Mucosa of stomach (tissue), 1 donor: ENCODE results near the gene ZNF513.
"Not testable (repeated sequence)": the region's sequence is repeated elsewhere in the genome, so short reads cannot be mapped to it uniquely, and the experiment has no call there.

Source experiments
- H3K27me3 ChIP-seq: one replicate; pipeline ENCODE4 v1.7.0; 2013; ENCODE audit warnings: mild to moderate bottlenecking, low read length; ENCODE audit not compliant: control insufficient read depth, insufficient read depth
- H3K36me3 ChIP-seq: one replicate; pipeline ENCODE4 v1.7.0; 2013; ENCODE audit warnings: low read length; ENCODE audit not compliant: control insufficient read depth, insufficient read depth
- H3K4me1 ChIP-seq: one replicate; pipeline ENCODE4 v1.7.0; 2013; ENCODE audit warnings: mild to moderate bottlenecking, low read length; ENCODE audit not compliant: control insufficient read depth, insufficient read depth
- H3K4me3 ChIP-seq: one replicate; pipeline ENCODE4 v1.7.0; 2013; ENCODE audit warnings: low read length
- H3K9ac ChIP-seq: one replicate; pipeline ENCODE4 v1.7.0; 2013; ENCODE audit warnings: mild to moderate bottlenecking, low read length, moderate library complexity
- H3K9me3 ChIP-seq: one replicate; pipeline ENCODE4 v1.7.0; 2013; ENCODE audit warnings: mild to moderate bottlenecking, low read length, moderate library complexity; ENCODE audit not compliant: control insufficient read depth
- donor health status: Pancreatic carcinoma.

Gene ZNF513, protein sequence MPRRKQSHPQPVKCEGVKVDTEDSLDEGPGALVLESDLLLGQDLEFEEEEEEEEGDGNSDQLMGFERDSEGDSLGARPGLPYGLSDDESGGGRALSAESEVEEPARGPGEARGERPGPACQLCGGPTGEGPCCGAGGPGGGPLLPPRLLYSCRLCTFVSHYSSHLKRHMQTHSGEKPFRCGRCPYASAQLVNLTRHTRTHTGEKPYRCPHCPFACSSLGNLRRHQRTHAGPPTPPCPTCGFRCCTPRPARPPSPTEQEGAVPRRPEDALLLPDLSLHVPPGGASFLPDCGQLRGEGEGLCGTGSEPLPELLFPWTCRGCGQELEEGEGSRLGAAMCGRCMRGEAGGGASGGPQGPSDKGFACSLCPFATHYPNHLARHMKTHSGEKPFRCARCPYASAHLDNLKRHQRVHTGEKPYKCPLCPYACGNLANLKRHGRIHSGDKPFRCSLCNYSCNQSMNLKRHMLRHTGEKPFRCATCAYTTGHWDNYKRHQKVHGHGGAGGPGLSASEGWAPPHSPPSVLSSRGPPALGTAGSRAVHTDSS

DNA sequence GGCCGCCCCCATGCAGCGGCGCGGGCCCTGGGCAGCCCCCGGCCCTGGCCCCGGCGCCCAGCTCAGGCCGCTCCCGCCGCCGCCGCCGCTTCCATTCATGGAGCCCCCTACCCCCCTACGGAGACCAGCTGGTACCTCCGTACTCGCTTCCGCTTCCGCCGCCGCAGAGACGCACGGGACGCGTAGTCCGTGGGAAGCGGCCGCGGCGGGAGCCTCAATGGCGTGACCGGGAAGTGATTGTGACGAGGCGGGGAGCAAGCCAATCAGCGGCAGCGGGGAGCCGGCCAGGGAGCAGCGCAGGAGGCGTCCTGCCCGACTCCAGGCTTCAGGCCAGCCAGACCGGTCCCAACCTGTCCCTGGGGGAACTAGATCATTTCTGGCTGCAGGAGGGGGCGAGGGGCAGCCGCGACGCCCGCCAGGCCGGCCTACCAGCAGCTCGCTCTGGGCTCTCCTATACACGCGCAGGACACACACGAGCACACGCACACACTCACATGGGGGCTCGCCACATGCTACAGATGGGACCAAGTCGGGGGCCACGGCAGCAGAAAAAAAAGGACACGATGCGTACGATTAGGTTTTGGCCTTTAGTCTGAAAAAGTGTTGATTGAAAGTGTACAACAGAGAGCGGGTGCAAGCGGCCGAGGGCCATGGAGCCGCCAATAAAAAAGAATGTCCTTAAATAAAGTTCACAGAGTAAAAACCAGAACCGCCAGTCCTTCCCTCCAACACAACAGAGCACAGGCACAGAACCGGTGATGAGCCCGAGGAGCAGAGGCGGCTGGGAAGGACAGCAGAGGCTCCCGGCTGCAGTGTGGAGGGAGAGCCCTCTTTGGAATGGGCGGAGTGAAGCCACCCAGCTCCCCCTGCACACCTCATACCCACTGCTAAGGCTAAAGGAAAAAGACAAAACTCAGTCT, at the start of gene ZNF513:
Gene ZNF513 (minus strand): TSS at position 109 of the 920 bp plus-strand sequence. CDS start 208 bp downstream, outside the sequence.
- no peaks in the 10 kb centered on the region for H3K27me3 ChIP-seq
- H3K9me3 ChIP-seq, result no peaks in the 10 kb centered on the region
- H3K36me3 ChIP-seq, result peaks cover 17% of the 10 kb centered on the region
- peaks cover 28% of the 10 kb centered on the region for H3K4me1 ChIP-seq
- H3K4me3 ChIP-seq, result peak within 1 kb of the TSS; percentile 95
- peak within 1 kb of the TSS; percentile 99 for H3K9ac ChIP-seq

DNA sequence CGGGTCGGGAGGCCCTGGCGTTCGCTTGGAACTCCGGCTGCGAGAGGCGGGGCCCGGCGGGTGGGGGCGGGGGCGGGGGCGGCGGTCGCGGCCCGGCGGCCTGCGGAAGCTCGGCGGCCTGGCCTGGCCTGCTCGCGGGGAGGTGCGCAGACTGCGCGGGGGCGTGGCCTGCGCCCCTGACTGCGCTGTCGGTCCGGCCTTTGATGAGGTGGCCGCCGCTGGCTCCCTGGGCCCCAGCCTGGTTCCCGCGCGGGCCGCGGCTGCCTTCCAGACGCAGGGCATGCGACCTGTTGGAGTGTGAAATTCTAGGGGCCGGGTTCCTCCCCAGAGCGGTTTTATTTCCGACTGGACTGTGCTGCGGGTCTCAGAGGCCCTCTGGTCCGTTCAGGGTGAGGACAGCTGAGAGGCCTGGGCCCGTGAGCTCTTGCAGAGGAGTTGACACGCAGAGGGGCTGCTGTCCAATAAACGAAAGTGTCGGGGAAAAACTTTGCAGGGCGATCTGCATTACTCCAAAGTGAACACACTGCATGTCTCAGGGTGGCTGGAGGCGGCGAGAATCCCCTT, 48.5 kb upstream of the ZNF513 start:
- Histone ChIP-seq H3K9ac (peak overlapping the region; percentile 90), H3K27me3 (no peaks in the 10 kb centered on the region), H3K9me3 (no peaks in the 10 kb centered on the region), H3K4me1 (peaks cover 15% of the 10 kb centered on the region), H3K36me3 (no peaks in the 10 kb centered on the region), H3K4me3 (peak overlapping the region; percentile 89)

DNA sequence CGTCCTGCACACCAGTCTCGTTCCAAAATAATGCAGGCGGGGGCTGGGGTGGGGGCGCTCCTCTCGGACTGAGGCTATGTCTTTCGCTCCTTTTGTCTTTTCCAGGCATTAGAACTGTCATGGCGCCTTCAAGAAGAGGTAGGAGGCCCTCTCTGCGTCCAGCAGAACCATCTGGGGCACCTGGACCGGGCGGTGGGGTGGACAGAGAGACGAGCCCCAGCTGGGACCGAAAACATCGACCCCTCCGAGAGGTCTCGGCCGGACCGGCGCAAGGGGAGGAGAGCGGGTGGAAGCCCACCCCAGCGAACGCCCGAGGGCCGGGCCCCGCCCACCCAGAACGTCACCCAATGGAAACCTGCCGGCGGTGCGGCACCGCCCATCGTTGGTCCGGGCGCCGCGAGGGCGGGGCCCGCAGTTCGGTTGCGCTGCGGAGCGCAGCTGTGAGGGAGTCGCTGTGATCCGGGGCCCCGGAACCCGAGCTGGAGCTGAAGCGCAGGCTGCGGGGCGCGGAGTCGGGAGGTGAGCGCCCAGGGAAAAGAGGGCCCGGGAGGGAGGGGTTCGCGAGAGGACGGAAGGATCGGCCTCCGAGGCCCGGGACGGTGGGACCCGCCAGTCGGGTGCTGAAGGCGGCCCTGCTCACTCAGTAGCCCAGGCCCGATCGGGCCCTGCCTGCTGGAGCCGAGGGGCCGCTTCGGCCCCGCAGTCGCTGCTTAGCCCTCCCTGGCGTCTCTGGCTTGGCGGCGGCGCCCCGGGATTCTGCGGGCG, 47.9 kb upstream of the ZNF513 start, which contains the start of gene NRBP1:
Gene NRBP1 (plus strand): TSS at position 419 of the 765 bp plus-strand sequence. CDS start 4,643 bp downstream, outside the sequence.
- H3K4me3 ChIP-seq, result peak within 1 kb of the TSS; percentile 89
- H3K36me3 ChIP-seq, result no peaks in the 10 kb centered on the region
- peak within 1 kb of the TSS; percentile 90 for H3K9ac ChIP-seq
- no peaks in the 10 kb centered on the region for H3K9me3 ChIP-seq
- peaks cover 15% of the 10 kb centered on the region for H3K4me1 ChIP-seq
- no peaks in the 10 kb centered on the region for H3K27me3 ChIP-seq

DNA sequence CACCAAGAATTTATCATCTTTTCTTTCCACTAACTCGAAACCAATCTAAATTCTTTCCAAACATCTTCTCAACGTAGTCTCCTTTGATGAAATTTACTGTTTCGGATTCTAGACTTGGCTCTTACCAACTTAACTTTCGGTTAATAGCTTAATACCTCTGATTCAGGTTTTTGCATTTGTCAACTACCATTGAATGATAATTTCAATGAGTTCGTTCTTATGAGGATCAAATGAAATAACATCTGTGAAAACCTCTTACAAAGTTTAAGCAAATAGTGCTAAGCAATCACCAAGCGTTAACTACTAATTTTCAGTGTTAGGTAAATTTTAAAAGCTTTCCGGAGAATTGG, 47.3 kb upstream of the ZNF513 start:
- H3K4me3 ChIP-seq, result peak overlapping the region; percentile 89
- no peaks in the 10 kb centered on the region for H3K36me3 ChIP-seq
- H3K4me1 ChIP-seq, result peaks cover 15% of the 10 kb centered on the region
- H3K9ac ChIP-seq, result peak overlapping the region; percentile 90
- no peaks in the 10 kb centered on the region for H3K9me3 ChIP-seq
- no peaks in the 10 kb centered on the region for H3K27me3 ChIP-seq

DNA sequence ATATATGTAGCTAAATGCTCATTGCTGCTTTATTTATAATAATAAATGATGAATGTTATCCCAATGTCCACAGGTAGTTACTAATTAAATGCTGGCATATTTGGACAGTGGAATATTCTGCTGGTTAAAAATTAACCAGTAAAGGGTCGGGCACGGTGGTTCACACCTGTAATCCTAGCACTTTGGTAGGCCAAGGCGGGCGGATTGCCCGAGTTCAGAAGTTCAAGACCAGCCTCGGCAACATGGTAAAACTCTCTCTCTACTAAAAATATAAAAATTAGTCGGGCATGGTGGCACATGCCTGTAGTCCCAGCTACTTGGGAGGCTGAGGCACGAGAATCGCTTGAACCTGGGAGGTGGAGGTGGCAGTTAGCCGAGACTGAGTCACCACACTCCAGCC, 44.5 kb upstream of the ZNF513 start:
- H3K27me3 ChIP-seq, H3K9me3 ChIP-seq, H3K9ac ChIP-seq, H3K4me1 ChIP-seq, H3K4me3 ChIP-seq, H3K36me3 ChIP-seq: not testable (repeated sequence)

DNA sequence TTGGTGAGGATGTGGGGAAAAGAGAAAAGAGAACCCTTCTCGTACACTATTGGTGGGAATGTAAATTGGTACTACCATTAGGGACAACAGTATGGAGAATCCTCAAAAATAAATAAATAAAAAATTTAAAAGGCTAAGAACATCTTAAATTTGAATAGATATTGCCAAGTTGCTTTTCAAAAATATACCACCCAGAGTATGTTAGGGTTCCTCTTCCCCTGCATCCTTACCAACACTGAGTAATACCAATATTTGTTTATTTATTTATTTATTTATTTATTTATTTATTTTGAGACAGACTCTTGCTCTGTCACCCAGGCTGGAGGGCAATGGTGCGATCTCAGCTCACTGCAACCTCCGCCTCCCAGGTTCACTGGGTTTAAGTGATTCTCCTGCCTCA, 42.4 kb upstream of the ZNF513 start:
- no peak overlapping the region for H3K9ac ChIP-seq
- no peaks in the 10 kb centered on the region for H3K27me3 ChIP-seq
- H3K4me1 ChIP-seq, result no peaks in the 10 kb centered on the region
- H3K36me3 ChIP-seq, result no peaks in the 10 kb centered on the region
- H3K9me3 ChIP-seq, result no peaks in the 10 kb centered on the region
- no peak overlapping the region for H3K4me3 ChIP-seq

DNA sequence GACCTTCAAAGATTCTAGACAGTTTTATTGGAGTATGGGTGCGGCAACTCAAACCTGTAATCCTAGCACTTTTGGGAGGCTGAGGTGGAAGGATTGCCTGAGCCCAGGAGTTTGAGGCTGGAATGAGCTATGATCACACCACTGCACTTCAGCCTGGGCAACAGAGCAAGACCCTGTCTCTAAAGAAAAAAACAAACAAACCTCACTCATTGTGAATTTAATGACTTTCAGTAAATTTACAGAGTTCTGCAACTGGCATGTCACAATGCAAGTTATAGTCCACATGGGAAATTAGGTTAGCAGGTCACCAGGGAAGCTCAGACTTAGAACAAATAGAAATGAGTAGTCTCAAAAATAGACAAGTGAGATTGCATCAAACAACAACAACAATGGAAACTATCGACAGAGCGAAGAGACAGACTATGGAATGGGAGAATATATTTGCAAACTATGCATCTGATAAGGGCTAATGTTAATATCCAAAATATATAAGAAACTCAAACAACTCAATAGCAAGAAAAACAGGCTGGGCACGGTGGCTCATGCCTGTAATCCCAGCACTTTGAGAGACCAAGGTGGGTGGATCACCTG, 41.2 kb upstream of the ZNF513 start:
- Histone ChIP-seq H3K4me1 (no peaks in the 10 kb centered on the region), H3K27me3 (no peaks in the 10 kb centered on the region)

DNA sequence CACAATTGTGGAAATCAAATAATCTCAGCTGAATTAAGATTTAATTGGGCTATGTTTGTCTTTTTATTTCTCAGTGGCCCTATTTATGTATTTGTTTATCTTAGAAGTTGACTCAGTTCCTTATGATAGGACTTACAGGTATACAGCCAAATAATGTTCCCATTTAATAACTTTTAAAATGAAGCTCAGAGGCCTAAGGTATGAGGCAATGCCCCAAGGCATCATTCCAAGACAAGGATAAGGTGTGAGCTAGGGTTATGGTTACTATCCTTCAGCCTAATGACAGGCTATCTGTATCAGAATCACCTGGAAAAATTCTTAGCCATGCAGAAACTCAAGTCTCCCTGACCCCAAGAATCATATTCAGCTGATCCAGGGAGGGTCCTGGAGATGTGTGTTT, 40.5 kb upstream of the ZNF513 start:
- Histone ChIP-seq H3K4me3 (no peak overlapping the region), H3K36me3 (no peaks in the 10 kb centered on the region), H3K9ac (no peak overlapping the region), H3K9me3 (no peaks in the 10 kb centered on the region), H3K27me3 (no peaks in the 10 kb centered on the region), H3K4me1 (no peaks in the 10 kb centered on the region)

More for the DNA sequence above, 41.2 kb upstream of the ZNF513 start:
- Histone ChIP-seq H3K4me3 (no peak overlapping the region), H3K9me3 (no peaks in the 10 kb centered on the region), H3K9ac (no peak overlapping the region), H3K36me3 (no peaks in the 10 kb centered on the region)

DNA sequence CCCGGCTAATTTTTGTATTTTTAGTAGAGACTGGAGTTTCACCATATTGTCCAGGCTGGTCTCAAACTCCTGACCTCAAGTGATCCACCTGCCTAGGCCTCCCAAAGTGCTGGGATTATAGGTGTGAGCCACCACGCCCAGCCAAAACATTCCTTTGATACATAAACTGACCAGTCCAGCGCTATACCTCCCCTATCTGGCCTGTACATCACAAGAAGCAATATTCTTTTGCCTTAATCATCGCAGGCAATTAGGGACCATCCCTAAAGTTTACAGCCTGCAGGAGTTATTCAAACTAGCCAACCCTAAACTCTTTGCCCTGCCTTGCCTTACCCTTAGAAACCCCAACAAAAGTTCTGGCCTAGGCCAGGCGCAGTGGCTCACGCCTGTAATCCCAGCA, 35.6 kb upstream of the ZNF513 start:
- H3K4me3 ChIP-seq, result no peak overlapping the region
- no peaks in the 10 kb centered on the region for H3K4me1 ChIP-seq
- no peak overlapping the region for H3K9ac ChIP-seq
- no peaks in the 10 kb centered on the region for H3K9me3 ChIP-seq
- no peaks in the 10 kb centered on the region for H3K27me3 ChIP-seq
- no peaks in the 10 kb centered on the region for H3K36me3 ChIP-seq

DNA sequence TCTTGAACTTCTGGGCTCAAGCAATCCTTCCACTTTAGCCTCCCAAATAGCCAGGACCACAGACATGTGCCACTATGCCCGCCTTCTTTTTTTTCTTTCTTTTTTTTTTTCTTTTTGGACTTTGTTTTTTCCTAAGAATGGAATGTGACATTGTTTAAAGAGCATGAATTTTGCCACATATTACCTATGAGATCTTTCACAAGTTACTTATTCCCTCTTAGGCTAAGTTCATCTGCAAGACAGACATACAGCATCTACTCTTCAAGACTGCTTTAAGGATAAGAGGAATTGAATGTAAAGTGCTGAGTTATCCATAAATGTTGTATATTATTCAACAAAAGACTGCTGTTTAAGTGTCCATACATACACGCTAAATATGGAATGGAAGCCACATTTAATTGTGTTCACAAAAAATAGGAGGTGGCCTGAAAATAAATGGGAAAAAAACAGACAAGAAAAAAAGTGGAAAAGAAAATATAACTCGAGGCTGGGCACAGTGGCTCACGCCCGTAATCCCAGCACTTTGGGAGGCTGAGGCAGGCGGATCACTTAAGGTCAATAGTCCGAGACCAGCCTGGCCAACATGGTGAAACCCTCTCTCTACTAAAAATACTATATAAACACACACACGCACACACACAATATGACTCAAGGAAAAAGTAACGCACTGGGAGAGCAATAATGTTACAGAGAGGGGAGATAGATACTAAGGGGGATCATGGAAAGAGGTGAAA, 32.1 kb upstream of the ZNF513 start:
- Histone ChIP-seq H3K27me3 (no peaks in the 10 kb centered on the region), H3K36me3 (no peaks in the 10 kb centered on the region), H3K9me3 (no peaks in the 10 kb centered on the region), H3K4me3 (no peak overlapping the region), H3K4me1 (peaks cover 9% of the 10 kb centered on the region), H3K9ac (no peak overlapping the region)
